Measurements from ENCODE around the gene CCDC170. TPM values are rescaled to one million over a fixed set of nuclear protein-coding genes. Genes with fewer than 3 reads are reported as not detected.

The CCDC170 gene
- total RNA-seq, 1 experiment from 2014 or later, result not detected

- H3K36me3 Mint-ChIP-seq (ENCODE audit: insufficient read depth, unreplicated experiment), result peaks cover 5% of the 10 kb centered on the region
- no peaks in the 10 kb centered on the region for H3K27me3 Mint-ChIP-seq (ENCODE audit: insufficient read depth, unreplicated experiment)
- CTCF ChIA-PET, result interaction anchor here (1.0 to 1.1 kb wide), 2 partner anchors 53 to 56 kb away, joined by 5 read pairs; no protein-coding TSS in a partner anchor
- DNase-seq (ENCODE audit: unreplicated experiment), result no peak
- TF ChIP-seq, protein P1, sequence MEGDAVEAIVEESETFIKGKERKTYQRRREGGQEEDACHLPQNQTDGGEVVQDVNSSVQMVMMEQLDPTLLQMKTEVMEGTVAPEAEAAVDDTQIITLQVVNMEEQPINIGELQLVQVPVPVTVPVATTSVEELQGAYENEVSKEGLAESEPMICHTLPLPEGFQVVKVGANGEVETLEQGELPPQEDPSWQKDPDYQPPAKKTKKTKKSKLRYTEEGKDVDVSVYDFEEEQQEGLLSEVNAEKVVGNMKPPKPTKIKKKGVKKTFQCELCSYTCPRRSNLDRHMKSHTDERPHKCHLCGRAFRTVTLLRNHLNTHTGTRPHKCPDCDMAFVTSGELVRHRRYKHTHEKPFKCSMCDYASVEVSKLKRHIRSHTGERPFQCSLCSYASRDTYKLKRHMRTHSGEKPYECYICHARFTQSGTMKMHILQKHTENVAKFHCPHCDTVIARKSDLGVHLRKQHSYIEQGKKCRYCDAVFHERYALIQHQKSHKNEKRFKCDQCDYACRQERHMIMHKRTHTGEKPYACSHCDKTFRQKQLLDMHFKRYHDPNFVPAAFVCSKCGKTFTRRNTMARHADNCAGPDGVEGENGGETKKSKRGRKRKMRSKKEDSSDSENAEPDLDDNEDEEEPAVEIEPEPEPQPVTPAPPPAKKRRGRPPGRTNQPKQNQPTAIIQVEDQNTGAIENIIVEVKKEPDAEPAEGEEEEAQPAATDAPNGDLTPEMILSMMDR (IDR thresholded peaks at IDR 0.05; ENCODE audit: unreplicated experiment), result no peak
- no peak overlapping the region for H3K27ac Mint-ChIP-seq (ENCODE audit: low read depth, unreplicated experiment)
- no TSS peak for BruUV-seq (replicated peaks)
- intact Hi-C loops (cut with micrococcal nuclease), result no loop called here
- POLR2A ChIA-PET, result no interaction called here
- H3K4me3 Mint-ChIP-seq (ENCODE audit: unreplicated experiment), result no peak overlapping the region
- H3K4me1 Mint-ChIP-seq (ENCODE audit: insufficient read depth, unreplicated experiment), result no peaks in the 10 kb centered on the region
- no peaks in the 10 kb centered on the region for H3K9me3 Mint-ChIP-seq (ENCODE audit: unreplicated experiment)
These were observed 72.1 kb downstream of the CCDC170 start for GRCh38 chr6:151565940-151566339.

GRCh38 chr6:151566557-151566956 lies 72.7 kb downstream of the CCDC170 start:
- no TSS peak for BruUV-seq (replicated peaks)
- Mint-ChIP-seq H3K27me3 (ENCODE audit: insufficient read depth, unreplicated experiment) (no peaks in the 10 kb centered on the region), H3K27ac (ENCODE audit: low read depth, unreplicated experiment) (no peak overlapping the region), H3K36me3 (ENCODE audit: insufficient read depth, unreplicated experiment) (peaks cover 5% of the 10 kb centered on the region), H3K9me3 (ENCODE audit: unreplicated experiment) (no peaks in the 10 kb centered on the region), H3K4me3 (ENCODE audit: unreplicated experiment) (no peak overlapping the region), H3K4me1 (ENCODE audit: insufficient read depth, unreplicated experiment) (no peaks in the 10 kb centered on the region)
- intact Hi-C loops (cut with micrococcal nuclease), result no loop called here
- TF ChIP-seq, protein P1 (IDR thresholded peaks at IDR 0.05; ENCODE audit: unreplicated experiment), result no peak
- DNase-seq (ENCODE audit: unreplicated experiment), result no peak
- ChIA-PET CTCF (interaction anchor here (1.5 kb wide), 1 partner anchor 18 kb away, joined by 4 read pairs; no protein-coding TSS in a partner anchor), POLR2A (no interaction called here)

DNA sequence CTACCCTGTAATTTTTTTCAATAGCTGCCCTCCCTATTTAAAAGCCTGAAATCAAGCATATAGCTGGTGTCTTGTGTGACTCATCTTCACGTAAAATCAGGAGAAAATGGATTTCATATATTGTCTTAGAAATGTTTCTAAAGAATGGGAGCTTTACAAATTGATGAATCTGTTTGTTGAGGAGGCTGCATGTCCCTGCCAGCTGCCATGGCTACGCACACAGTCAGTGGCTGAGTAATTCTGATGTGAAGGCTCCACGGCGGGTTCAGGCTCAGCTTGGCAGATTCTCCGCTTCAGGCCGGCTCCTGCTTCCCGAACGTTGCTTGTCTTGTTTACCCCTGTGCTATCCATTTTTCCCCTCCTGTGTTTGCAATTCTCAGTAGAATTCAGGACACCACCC lies 82.8 kb downstream of the CCDC170 start:
- Mint-ChIP-seq H3K4me1 (ENCODE audit: insufficient read depth, unreplicated experiment) (no peaks in the 10 kb centered on the region), H3K27me3 (ENCODE audit: insufficient read depth, unreplicated experiment) (no peaks in the 10 kb centered on the region), H3K4me3 (ENCODE audit: unreplicated experiment) (no peak overlapping the region), H3K36me3 (ENCODE audit: insufficient read depth, unreplicated experiment) (no peaks in the 10 kb centered on the region), H3K9me3 (ENCODE audit: unreplicated experiment) (no peaks in the 10 kb centered on the region), H3K27ac (ENCODE audit: low read depth, unreplicated experiment) (no peak overlapping the region)
- intact Hi-C loops (cut with micrococcal nuclease), result no loop called here
- CTCF ChIA-PET, result no interaction called here
- no TSS peak for BruUV-seq (replicated peaks)
- no peak for DNase-seq (ENCODE audit: unreplicated experiment)
- POLR2A ChIA-PET, result interaction anchor here (1.2 kb wide), 1 partner anchor 9 kb away, joined by 3 read pairs; no protein-coding TSS in a partner anchor
- TF ChIP-seq, protein P1 (IDR thresholded peaks at IDR 0.05; ENCODE audit: unreplicated experiment), result no peak

DNA sequence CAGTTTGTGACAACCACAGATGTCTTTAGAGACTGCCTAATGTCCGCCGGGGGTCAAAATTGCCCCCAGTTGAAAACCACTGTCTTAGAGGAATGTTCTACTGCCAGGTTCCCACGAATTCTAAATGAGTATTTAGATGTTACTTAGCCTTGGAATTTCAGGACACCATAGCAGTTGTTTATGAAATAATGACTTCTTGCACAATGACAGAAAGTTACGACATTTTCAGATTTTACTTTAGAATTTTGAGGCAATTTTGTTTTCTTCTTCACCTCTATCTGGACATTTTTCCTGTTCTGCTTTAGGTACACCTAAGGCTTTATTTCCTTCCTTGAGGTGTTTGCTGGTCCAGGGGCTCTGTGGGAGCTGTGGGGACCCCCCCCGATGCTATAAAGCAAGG lies 83.4 kb downstream of the CCDC170 start:
- ChIA-PET POLR2A (no interaction called here), CTCF (no interaction called here)
- intact Hi-C loops (cut with micrococcal nuclease), result no loop called here
- DNase-seq (ENCODE audit: unreplicated experiment), result no peak
- Mint-ChIP-seq H3K36me3 (ENCODE audit: insufficient read depth, unreplicated experiment) (no peaks in the 10 kb centered on the region), H3K4me3 (ENCODE audit: unreplicated experiment) (no peak overlapping the region), H3K27ac (ENCODE audit: low read depth, unreplicated experiment) (no peak overlapping the region), H3K9me3 (ENCODE audit: unreplicated experiment) (peaks cover 5% of the 10 kb centered on the region), H3K4me1 (ENCODE audit: insufficient read depth, unreplicated experiment) (no peaks in the 10 kb centered on the region), H3K27me3 (ENCODE audit: insufficient read depth, unreplicated experiment) (no peaks in the 10 kb centered on the region)
- BruUV-seq (replicated peaks), result no TSS peak
- TF ChIP-seq, protein P1 (IDR thresholded peaks at IDR 0.05; ENCODE audit: unreplicated experiment), result no peak

Measured in MCF 10A (cell line).